Trophoblast cell (in vitro differentiated cells and primary cell): ENCODE measurements around the gene UGT1A5.

Experiments
- DNase-seq, 2 donors: peaks; one replicate each; pipeline ENCODE4 v3.0.0-alpha.2; 2016
- H2AFZ ChIP-seq: 2 replicates; pipeline ENCODE4 v1.6.1; 2013; ENCODE audit warnings: low read length, moderate library complexity, mild to moderate bottlenecking; ENCODE audit not compliant: insufficient read depth, poor library complexity
- H2AK5ac ChIP-seq: 2 replicates; pipeline ENCODE4 v1.6.1; 2013; ENCODE audit warnings: mild to moderate bottlenecking, low read length
- H2BK120ac ChIP-seq: 2 replicates; pipeline ENCODE4 v1.6.1; 2013; ENCODE audit warnings: low read length, mild to moderate bottlenecking, moderate library complexity; ENCODE audit not compliant: insufficient read depth, poor library complexity
- H2BK12ac ChIP-seq: 2 replicates; pipeline ENCODE4 v1.6.1; 2013; ENCODE audit warnings: mild to moderate bottlenecking, low read length, moderate library complexity
- H2BK5ac ChIP-seq: 2 replicates; pipeline ENCODE4 v1.6.1; 2013; ENCODE audit warnings: low read length, low read depth, moderate library complexity, mild to moderate bottlenecking; ENCODE audit not compliant: poor library complexity
- H3K14ac ChIP-seq: 2 replicates; pipeline ENCODE4 v1.6.1; 2013; ENCODE audit warnings: mild to moderate bottlenecking, low read length
- H3K18ac ChIP-seq: 2 replicates; pipeline ENCODE4 v1.6.1; 2013; ENCODE audit warnings: mild to moderate bottlenecking, low read length
- H3K23ac ChIP-seq: 2 replicates; pipeline ENCODE4 v1.6.1; 2013; ENCODE audit warnings: low read length
- H3K27ac ChIP-seq: 2 replicates; pipeline ENCODE4 v1.5.1; 2013; ENCODE audit warnings: low read depth, mild to moderate bottlenecking, inconsistent platforms, low read length, moderate library complexity
- H3K27me3 ChIP-seq: 2 replicates; pipeline ENCODE4 v1.6.1; 2013; ENCODE audit warnings: inconsistent platforms, mild to moderate bottlenecking, low read length, moderate library complexity; ENCODE audit not compliant: insufficient read depth
- H3K36me3 ChIP-seq, 2 experiments: 1 replicate in 1 of 2; 2 replicates in 1 of 2; pipeline ENCODE4 v1.6.1; 2013; ENCODE audit warnings: low read length in 2 of 2, mild to moderate bottlenecking in 2 of 2, moderate library complexity in 1 of 2; ENCODE audit not compliant: insufficient read depth in 2 of 2, control insufficient read depth in 1 of 2
- H3K4ac ChIP-seq: 2 replicates; pipeline ENCODE4 v1.6.1; 2013; ENCODE audit warnings: low read depth, mild to moderate bottlenecking, low read length, moderate library complexity
- H3K4me1 ChIP-seq, 2 experiments: 1 replicate in 1 of 2; 2 replicates in 1 of 2; pipeline ENCODE4 v1.6.1; 2013; ENCODE audit warnings: low read length in 2 of 2, mild to moderate bottlenecking in 2 of 2, moderate library complexity in 1 of 2; ENCODE audit not compliant: insufficient read depth in 2 of 2, control insufficient read depth in 1 of 2
- H3K4me2 ChIP-seq: 2 replicates; pipeline ENCODE4 v1.6.1; 2013; ENCODE audit warnings: inconsistent platforms, mild to moderate bottlenecking, low read length, moderate library complexity
- H3K4me3 ChIP-seq: 2 replicates; pipeline ENCODE4 v1.5.1; 2013; ENCODE audit warnings: mild to moderate bottlenecking, low read depth, low read length, inconsistent platforms
- H3K79me1 ChIP-seq: one replicate; pipeline ENCODE4 v1.6.1; 2013; ENCODE audit warnings: low read length
- H3K79me2 ChIP-seq: 2 replicates; pipeline ENCODE4 v1.6.1; 2013; ENCODE audit warnings: low read length, mild to moderate bottlenecking; ENCODE audit not compliant: control insufficient read depth, insufficient read depth, poor library complexity
- H3K9ac ChIP-seq: 2 replicates; pipeline ENCODE4 v1.6.1; 2013; ENCODE audit warnings: mild to moderate bottlenecking, low read length
- H3K9me3 ChIP-seq: 2 replicates; pipeline ENCODE4 v1.6.1; 2013; ENCODE audit warnings: low read depth, mild to moderate bottlenecking, control low read depth, inconsistent platforms, low read length; ENCODE audit not compliant: insufficient read depth
- H4K12ac ChIP-seq: 2 replicates; pipeline ENCODE4 v1.6.1; 2013; ENCODE audit warnings: low read depth, mild to moderate bottlenecking, low read length, moderate library complexity
- H4K8ac ChIP-seq: 2 replicates; pipeline ENCODE4 v1.6.1; 2013; ENCODE audit warnings: low read depth, mild to moderate bottlenecking, low read length, moderate library complexity
- H4K91ac ChIP-seq: one replicate; pipeline ENCODE4 v1.6.1; 2013; ENCODE audit warnings: low read depth, mild to moderate bottlenecking, low read length, moderate library complexity
- WGBS: extraction: QIAGEN DNeasy Blood & Tissue Kit; methylation state at CpG from one replicate; pipeline ENCODE4 v1.1.7; 2013; ENCODE audit warnings: missing lambda C conversion rate; ENCODE audit not compliant: insufficient read length, insufficient coverage; ENCODE audit errors: extremely low coverage; 5-methylcytosine and 5-hydroxymethylcytosine counted together

UGT1A5 gene

GRCh38 chr2:233702238-233702637, 10.5 kb upstream of the UGT1A5 start:
- no peak overlapping the region for H3K4me2 ChIP-seq
- H2AK5ac ChIP-seq, result no peak overlapping the region
- H2AFZ ChIP-seq, result no peak overlapping the region
- WGBS, result no CpG with 5 or more reads among the region's 3 CpGs
- no peak for DNase-seq
- no peak overlapping the region for H4K12ac ChIP-seq
- no peak overlapping the region for H3K4ac ChIP-seq
- H2BK5ac ChIP-seq, result no peak overlapping the region
- H2BK12ac ChIP-seq, result no peak overlapping the region
- no peaks in the 10 kb centered on the region for H3K27me3 ChIP-seq
- no peak overlapping the region for H3K18ac ChIP-seq
- no peak overlapping the region for H2BK120ac ChIP-seq
- H3K4me1 ChIP-seq, result peaks cover 2% of the 10 kb centered on the region in 2 experiments
- H3K79me1 ChIP-seq, result peaks cover 4% of the 10 kb centered on the region
- H3K9me3 ChIP-seq, result no peaks in the 10 kb centered on the region
- H4K8ac ChIP-seq, result no peak overlapping the region
- peaks cover 1% of the 10 kb centered on the region for H3K79me2 ChIP-seq
- no peak overlapping the region for H3K23ac ChIP-seq
- no peak overlapping the region for H3K27ac ChIP-seq
- no peak overlapping the region for H3K9ac ChIP-seq
- H3K14ac ChIP-seq, result no peak overlapping the region
- no peaks in the 10 kb centered on the region for H3K36me3 ChIP-seq
- H3K4me3 ChIP-seq, result no peak overlapping the region
- no peak overlapping the region for H4K91ac ChIP-seq

- Histone ChIP-seq H3K79me2 (no peaks in the 10 kb centered on the region), H3K23ac (no peak overlapping the region), H4K12ac (no peak overlapping the region), H3K36me3 (no peaks in the 10 kb centered on the region), H3K4ac (no peak overlapping the region), H3K4me1 (peaks cover 0 to 2% of the 10 kb centered on the region in 2 experiments), H2BK12ac (no peak overlapping the region), H4K91ac (no peak overlapping the region), H3K18ac (no peak overlapping the region), H3K14ac (no peak overlapping the region), H3K27me3 (no peaks in the 10 kb centered on the region), H3K9ac (no peak overlapping the region), H3K9me3 (no peaks in the 10 kb centered on the region), H2BK120ac (no peak overlapping the region), H2AFZ (no peak overlapping the region), H3K4me3 (no peak overlapping the region), H3K79me1 (no peaks in the 10 kb centered on the region), H2AK5ac (no peak overlapping the region), H2BK5ac (no peak overlapping the region), H3K27ac (no peak overlapping the region), H4K8ac (no peak overlapping the region), H3K4me2 (no peak overlapping the region)
- no CpG with 5 or more reads among the region's 4 CpGs for WGBS
- DNase-seq, result peak in 1 of 2 donors; percentile 62
These were observed 6.7 kb upstream of the UGT1A5 start for GRCh38 chr2:233705911-233706506.

GRCh38 chr2:233706720-233707119, 6.0 kb upstream of the UGT1A5 start:
- no peaks in the 10 kb centered on the region for H3K9me3 ChIP-seq
- no peak overlapping the region for H4K91ac ChIP-seq
- no peak overlapping the region for H3K18ac ChIP-seq
- no CpG with 5 or more reads among the region's 1 CpG for WGBS
- no peak overlapping the region for H3K4me3 ChIP-seq
- no peak overlapping the region for H2AFZ ChIP-seq
- no peak overlapping the region for H4K12ac ChIP-seq
- H3K27me3 ChIP-seq, result no peaks in the 10 kb centered on the region
- no peaks in the 10 kb centered on the region for H3K79me1 ChIP-seq
- H3K23ac ChIP-seq, result no peak overlapping the region
- peaks cover 0 to 2% of the 10 kb centered on the region in 2 experiments for H3K4me1 ChIP-seq
- H3K4me2 ChIP-seq, result no peak overlapping the region
- no peak overlapping the region for H3K9ac ChIP-seq
- no peaks in the 10 kb centered on the region for H3K36me3 ChIP-seq
- H2BK120ac ChIP-seq, result no peak overlapping the region
- H2AK5ac ChIP-seq, result no peak overlapping the region
- H2BK5ac ChIP-seq, result no peak overlapping the region
- H3K79me2 ChIP-seq, result no peaks in the 10 kb centered on the region
- H4K8ac ChIP-seq, result no peak overlapping the region
- H3K27ac ChIP-seq, result no peak overlapping the region
- H3K14ac ChIP-seq, result no peak overlapping the region
- peak; percentile 32 to 67 for DNase-seq
- no peak overlapping the region for H2BK12ac ChIP-seq
- H3K4ac ChIP-seq, result no peak overlapping the region

GRCh38 chr2:233707940-233708644, 4.6 kb upstream of the UGT1A5 start:
- no peak overlapping the region for H3K4me3 ChIP-seq
- H3K23ac ChIP-seq, result no peak overlapping the region
- H4K91ac ChIP-seq, result no peak overlapping the region
- H2AFZ ChIP-seq, result no peak overlapping the region
- no peak overlapping the region for H4K12ac ChIP-seq
- no peak overlapping the region for H3K4me2 ChIP-seq
- no peak overlapping the region for H3K9ac ChIP-seq
- no peak overlapping the region for H2AK5ac ChIP-seq
- no peaks in the 10 kb centered on the region for H3K79me1 ChIP-seq
- no peak overlapping the region for H2BK5ac ChIP-seq
- H3K18ac ChIP-seq, result no peak overlapping the region
- H3K4me1 ChIP-seq, result peaks cover 0 to 2% of the 10 kb centered on the region in 2 experiments
- no peak for DNase-seq
- no peak overlapping the region for H3K14ac ChIP-seq
- no peaks in the 10 kb centered on the region for H3K36me3 ChIP-seq
- no CpG with 5 or more reads among the region's 10 CpGs for WGBS
- no peak overlapping the region for H2BK120ac ChIP-seq
- no peaks in the 10 kb centered on the region for H3K79me2 ChIP-seq
- no peak overlapping the region for H2BK12ac ChIP-seq
- H3K27me3 ChIP-seq, result no peaks in the 10 kb centered on the region
- no peak overlapping the region for H4K8ac ChIP-seq
- H3K4ac ChIP-seq, result no peak overlapping the region
- no peak overlapping the region for H3K27ac ChIP-seq
- H3K9me3 ChIP-seq, result no peaks in the 10 kb centered on the region
